ENCODE measurements around the gene MAGI2. TPM values are rescaled to one million over a fixed set of nuclear protein-coding genes. Genes with fewer than 3 reads are reported as not detected.

Gene MAGI2
- total and polyA plus RNA-seq, 2 of the 13 experiments (the other 11 are each of a cell fraction or from before 2014, with no cell fraction given): 1.5 to 3.8 TPM

- ChIA-PET POLR2A (no interaction called here), CTCF (ENCODE audit: low intra/inter-chr PET ratio, low total read pairs) (no interaction called here)
- TF ChIP-seq PAWR (CRISPR knock-in tag; IDR thresholded peaks at IDR 0.05; ENCODE audit: borderline replicate concordance): no peak
- TF ChIP-seq RBAK (CRISPR knock-in tag; IDR thresholded peaks at IDR 0.05): no peak
- no peak for TF ChIP-seq SRY (CRISPR knock-in tag; IDR thresholded peaks at IDR 0.05)
- TF ChIP-seq MXD3 (CRISPR knock-in tag; IDR thresholded peaks at IDR 0.05): no peak
- no peak for TF ChIP-seq CEBPZ (IDR thresholded peaks at IDR 0.05; ENCODE audit: low read length)
- TF ChIP-seq, protein P1, sequence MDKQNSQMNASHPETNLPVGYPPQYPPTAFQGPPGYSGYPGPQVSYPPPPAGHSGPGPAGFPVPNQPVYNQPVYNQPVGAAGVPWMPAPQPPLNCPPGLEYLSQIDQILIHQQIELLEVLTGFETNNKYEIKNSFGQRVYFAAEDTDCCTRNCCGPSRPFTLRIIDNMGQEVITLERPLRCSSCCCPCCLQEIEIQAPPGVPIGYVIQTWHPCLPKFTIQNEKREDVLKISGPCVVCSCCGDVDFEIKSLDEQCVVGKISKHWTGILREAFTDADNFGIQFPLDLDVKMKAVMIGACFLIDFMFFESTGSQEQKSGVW (CRISPR knock-in tag; IDR thresholded peaks at IDR 0.05; ENCODE audit: borderline replicate concordance): no peak
- TF ChIP-seq FOXP4 (CRISPR knock-in tag; IDR thresholded peaks at IDR 0.05): no peak
- TF ChIP-seq CHD2 (IDR thresholded peaks at IDR 0.05; ENCODE audit: low read depth, low read length): no peak
- TF ChIP-seq ZNF451 (CRISPR knock-in tag; IDR thresholded peaks at IDR 0.05): no peak
- TF ChIP-seq, protein P2, sequence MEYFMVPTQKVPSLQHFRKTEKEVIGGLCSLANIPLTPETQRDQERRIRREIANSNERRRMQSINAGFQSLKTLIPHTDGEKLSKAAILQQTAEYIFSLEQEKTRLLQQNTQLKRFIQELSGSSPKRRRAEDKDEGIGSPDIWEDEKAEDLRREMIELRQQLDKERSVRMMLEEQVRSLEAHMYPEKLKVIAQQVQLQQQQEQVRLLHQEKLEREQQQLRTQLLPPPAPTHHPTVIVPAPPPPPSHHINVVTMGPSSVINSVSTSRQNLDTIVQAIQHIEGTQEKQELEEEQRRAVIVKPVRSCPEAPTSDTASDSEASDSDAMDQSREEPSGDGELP (IDR thresholded peaks at IDR 0.05; ENCODE audit: borderline replicate concordance, low read depth): no peak
- BruUV-seq (replicated peaks): no TSS peak
- 67% methylated on average over 7 of the region's 12 CpGs for WGBS (ENCODE audit: low lambda C conversion rate)
- Histone ChIP-seq H3K27ac (ENCODE audit: extremely low read length, insufficient read depth, low read length) (no peak overlapping the region), H2AFZ (ENCODE audit: low read length) (no peak overlapping the region), H3K4me1 (ENCODE audit: insufficient read depth, low read length) (no peaks in the 10 kb centered on the region), H3K4me3 (replicated peaks in 1 of 3; ENCODE audit: insufficient read depth in 1 of 3, low read depth in 2 of 3, low read length in 3 of 3) (no peak overlapping the region), H3K27me3 (ENCODE audit: control insufficient read depth in 1 of 2, insufficient read depth in 2 of 2, low read length in 2 of 2) (peaks cover 0 to 6% of the 10 kb centered on the region in 2 experiments; a peak in 1 of 5 replicates), H3K9ac (ENCODE audit: insufficient read depth, low read depth, low read length) (no peak overlapping the region), H3K9me3 (ENCODE audit: low read length) (no peaks in the 10 kb centered on the region), H4K20me1 (ENCODE audit: insufficient read depth, low read length) (no peaks in the 10 kb centered on the region), H3K36me3 (replicated peaks in 1 of 2; ENCODE audit: control insufficient read depth in 1 of 2, insufficient read depth in 2 of 2, low read length in 2 of 2) (no peaks in the 10 kb centered on the region), H3K4me2 (ENCODE audit: low read depth, low read length) (no peak overlapping the region), H3K79me2 (ENCODE audit: insufficient read depth, low read length) (no peaks in the 10 kb centered on the region)
- FAIRE-seq (no peak), DNase-seq (ENCODE audit: low spot score) (no peak), ATAC-seq (no peak)
- in situ Hi-C loops (cut with HindIII; ENCODE audit: extremely low pct_ligation_motif_present, low pct_unique_long_range_greater_than_20kb) (no loop called here), intact Hi-C loops (cut with micrococcal nuclease; ENCODE audit: unreplicated experiment) (no loop called here)
Measured at GRCh38 chr7:77985232-77985973, 1468.1 kb downstream of the MAGI2 start.
